NCI-H345 treated with DMSO at 0.1 percent for 48 hours (cell line): ENCODE measurements around the gene CCDC85B.

Experiments
- DNase-seq: peaks from one replicate; lab custom pipeline; 2025; ENCODE audit not compliant: unreplicated experiment; lab: John Stamatoyannopoulos, UW

Gene CCDC85B

DNA sequence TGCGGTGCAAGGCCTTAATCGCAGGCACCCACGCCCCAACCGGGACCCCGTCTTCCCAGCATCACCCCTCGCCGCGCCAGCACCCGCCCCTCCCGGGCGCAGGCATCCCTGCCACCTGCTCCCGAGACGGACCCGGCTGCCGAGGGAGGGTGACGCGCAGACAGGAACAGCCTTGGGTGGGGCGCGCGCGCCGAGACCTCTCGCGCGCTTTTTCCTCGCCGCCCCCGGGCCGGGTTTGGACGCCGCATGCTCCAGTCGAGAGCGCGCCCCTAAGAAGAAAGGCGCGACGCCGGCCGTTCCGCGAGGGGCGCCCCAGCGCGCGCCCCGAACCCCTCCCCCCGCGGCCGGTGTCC, 33.0 kb upstream of the CCDC85B start:
- DNase-seq, result peak; percentile 11

- DNase-seq, result peak; percentile 97
Measured at GRCh38 chr11:65857853-65858680, 32.4 kb upstream of the CCDC85B start, which contains the start of gene CFL1. CFL1 (minus strand) TSS chr11:65858180; CDS start chr11:65858099, 81 bp downstream.

DNA sequence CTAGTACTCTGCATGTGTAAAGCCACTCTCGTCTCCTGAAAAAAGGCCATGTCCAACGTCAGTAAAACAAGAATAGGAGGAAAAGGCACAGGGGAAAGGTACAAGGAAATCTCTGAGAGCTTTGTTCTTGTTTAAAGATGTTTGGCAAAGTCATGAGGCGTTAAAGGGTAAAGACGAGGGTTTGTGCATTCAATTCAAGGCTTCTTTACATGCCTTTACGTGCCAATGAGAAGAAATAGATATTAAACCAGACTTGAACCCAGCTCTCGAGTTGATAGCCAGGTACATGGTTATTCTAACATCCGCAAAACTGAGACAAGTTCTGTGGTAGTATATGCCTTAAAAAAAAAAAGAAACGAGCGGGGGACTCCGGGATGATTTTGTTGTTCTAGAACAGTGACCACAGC, 31.8 kb upstream of the CCDC85B start:
- peak; percentile 51 for DNase-seq

DNA sequence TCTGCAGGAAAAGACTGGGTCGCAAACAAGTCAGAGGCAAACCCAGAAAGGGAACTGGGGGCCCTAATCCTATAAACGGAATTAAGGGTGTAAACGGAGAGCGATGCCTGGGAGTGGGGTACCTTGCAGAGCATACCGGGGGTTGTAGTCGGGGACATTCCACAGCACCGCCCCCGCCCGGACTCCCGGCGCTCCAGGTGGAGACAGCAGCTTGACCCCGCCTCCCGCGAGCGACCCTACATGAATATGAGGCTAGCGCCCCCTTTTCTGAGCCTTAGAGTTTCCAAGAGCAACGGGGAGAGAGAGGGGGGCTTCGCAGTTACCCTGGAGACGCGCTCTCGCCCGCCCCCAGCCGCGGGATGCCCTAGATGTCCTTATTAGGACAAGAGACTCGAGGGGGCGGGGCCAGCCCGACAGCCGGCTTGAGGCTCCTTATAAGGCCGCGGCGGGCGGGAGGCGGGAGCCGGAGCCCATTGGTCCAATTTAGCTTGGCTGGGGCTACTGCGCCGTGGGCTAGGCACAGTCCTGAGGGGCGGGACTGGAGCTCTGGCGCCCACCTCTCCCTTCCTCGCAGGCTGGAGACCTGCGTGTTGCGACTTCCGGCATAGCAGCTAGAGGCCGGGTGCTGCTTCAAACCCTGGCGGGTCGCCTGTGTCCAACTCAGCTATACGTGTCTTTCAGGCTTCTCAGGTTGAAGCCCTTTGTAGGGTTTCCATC, 31.2 kb upstream of the CCDC85B start:
- peak; percentile 96 for DNase-seq

DNA sequence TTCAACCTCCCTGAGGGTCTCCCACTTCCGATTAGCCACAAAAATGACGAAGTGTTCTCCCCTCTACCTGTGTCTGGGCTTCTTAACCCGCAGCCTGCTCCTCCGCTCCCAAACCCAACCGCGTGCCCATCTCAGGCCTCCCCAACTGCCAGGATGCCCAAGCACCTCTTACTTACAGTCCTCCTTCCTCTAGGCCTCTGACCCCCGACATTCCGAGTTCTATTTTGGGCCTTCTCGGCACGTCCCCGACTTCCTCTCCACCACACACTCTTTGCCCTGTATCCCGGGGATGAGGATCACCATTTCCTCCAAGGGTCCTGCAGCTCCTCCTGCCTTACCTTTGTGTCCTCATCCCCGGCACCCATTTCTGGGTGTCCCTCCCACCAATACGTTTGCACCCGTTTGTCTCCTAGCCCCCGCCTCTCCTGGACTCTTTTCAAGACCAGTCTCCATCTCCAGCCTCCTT, 30.6 kb upstream of the CCDC85B start:
- DNase-seq, result peak; percentile 70

DNA sequence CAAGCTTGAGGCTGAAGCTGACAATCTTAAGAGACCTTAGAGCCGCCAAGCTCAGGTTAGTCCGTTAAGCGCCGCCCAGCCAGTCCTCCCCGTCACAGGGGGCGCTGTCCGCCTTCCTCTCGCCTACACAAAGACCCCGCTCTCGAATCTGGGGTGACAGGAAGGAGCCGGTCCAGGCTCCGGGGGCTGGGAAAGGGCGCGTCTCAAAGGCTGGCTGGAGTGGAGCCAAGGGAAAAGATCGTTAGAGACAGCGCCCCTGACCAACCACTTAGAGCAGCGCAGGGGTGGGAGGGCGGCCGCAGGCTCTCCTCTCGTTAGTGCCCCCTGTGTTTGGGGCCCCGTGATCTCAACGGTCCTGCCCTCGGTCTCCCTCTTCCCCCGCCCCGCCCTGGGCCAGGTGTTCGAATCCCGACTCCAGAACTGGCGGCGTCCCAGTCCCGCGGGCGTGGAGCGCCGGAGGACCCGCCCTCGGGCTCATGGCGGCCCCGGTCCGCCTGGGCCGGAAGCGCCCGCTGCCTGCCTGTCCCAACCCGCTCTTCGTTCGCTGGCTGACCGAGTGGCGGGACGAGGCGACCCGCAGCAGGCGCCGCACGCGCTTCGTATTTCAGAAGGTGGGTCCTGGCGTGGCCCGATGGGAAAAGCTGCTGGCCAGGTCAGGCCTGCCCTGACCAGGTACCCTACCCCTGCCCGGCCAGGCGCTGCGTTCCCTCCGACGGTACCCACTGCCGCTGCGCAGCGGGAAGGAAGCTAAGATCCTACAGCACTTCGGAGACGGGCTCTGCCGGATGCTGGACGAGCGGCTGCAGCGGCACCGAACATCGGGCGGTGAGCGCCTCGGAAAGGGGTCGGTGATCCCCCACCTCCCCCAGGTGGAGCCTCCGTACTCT, 30.0 kb upstream of the CCDC85B start, which contains the start of gene MUS81:
TSS of gene MUS81 (plus strand) at position 156 of the 887 bp plus-strand sequence. CDS start at position 477, 321 bp downstream.
- peak; percentile 91 for DNase-seq

DNA sequence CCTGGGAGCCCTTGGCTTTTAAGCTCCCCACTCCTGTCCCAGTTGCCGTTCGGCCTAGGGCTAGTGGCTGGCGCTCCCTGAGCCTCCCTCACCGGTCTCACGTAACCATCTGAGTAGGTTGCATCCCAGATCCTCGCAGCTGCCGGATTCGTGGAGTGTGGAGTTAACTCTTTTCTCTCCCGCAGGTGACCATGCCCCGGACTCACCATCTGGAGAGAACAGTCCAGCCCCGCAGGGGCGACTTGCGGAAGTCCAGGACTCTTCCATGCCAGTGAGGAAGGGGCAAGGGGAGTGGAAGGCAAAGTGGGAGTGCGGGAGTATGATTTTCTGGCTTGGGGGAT, 29.3 kb upstream of the CCDC85B start:
- no peak for DNase-seq

DNA sequence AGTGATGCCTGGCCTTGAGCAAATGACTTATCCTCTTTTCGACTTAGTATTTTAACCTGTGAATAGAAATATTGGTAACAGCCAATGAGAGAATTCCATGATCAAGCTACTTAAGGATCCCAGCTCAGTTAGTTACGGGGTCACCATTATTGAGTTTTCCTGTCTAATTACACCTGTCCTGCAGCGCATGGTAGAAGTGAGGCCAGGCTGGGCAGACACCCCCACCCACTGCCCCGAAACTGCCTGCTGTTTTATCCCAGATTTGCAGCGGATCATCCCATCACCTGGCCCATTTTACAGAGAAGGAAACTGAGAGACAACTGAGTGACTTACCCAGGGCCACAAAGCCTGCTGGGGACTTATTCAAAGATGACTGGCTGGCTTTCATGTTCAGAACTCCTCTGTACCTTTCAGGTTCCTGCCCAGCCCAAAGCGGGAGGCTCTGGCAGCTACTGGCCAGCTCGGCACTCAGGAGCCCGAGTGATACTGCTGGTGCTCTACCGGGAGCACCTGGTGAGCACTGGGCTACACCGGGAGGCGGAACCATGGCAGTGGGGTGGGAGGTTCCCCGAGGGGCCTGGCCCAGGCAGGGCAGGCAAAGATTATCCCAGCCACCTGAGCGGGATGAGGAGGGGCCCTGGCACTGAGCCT, 28.8 kb upstream of the CCDC85B start:
- DNase-seq, result no peak

DNA sequence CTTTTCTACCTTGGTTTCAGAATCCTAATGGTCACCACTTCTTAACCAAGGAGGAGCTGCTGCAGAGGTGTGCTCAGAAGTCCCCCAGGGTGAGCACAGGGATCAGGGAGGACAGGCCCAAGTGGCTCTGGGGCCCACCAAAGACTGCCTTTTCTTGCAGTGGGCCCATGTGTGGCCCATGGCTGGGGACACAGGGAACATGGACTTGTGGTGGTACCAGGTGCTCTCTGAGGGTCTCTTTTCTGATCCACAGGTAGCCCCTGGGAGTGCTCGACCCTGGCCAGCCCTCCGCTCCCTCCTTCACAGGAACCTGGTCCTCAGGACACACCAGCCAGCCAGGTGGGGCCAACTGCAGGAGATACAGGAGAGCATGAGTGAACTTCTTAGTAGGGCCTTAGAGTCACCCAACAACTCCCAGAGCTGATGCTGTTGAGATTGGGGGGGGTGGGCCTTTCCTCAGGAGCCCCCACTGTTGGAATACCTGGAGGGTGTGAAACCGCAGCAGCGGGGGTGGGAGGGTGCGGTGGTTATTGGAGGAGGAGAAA, 28.2 kb upstream of the CCDC85B start:
- no peak for DNase-seq

DNA sequence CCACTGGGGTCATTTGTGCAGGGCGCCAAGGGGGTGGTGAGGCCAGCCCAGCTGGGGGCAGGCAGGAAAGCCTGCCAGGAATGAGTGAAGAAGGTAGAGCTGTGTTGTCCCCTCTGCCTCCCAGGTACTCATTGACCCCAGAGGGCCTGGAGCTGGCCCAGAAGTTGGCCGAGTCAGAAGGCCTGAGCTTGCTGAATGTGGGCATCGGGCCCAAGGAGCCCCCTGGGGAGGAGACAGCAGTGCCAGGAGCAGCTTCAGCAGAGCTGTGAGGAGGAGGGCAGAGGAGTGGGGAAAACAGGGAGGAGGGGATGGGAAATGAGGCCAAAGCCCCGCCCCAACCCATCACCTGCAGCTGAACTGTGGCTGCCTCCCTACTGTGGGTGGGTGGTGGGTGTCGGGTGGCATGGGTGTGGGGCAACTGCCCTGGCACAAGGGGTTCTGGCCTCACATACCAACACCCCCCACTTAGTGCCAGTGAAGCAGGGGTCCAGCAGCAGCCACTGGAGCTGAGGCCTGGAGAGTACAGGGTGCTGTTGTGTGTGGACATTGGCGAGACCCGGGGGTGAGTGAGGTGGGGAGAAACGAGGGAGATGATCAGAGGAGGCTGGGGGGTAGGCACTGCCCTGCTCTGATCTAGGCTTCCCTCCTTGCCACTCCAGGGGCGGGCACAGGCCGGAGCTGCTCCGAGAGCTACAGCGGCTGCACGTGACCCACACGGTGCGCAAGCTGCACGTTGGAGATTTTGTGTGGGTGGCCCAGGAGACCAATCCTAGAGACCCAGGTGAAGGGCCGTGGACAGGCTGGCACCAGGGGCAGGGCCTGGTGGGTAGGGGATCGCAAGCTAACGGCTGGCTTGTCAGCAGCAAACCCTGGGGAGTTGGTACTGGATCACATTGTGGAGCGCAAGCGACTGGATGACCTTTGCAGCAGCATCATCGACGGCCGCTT, 27.3 kb upstream of the CCDC85B start:
- DNase-seq, result no peak

GRCh38 chr11:65863889-65864705, 26.4 kb upstream of the CCDC85B start:
- no peak for DNase-seq

DNA sequence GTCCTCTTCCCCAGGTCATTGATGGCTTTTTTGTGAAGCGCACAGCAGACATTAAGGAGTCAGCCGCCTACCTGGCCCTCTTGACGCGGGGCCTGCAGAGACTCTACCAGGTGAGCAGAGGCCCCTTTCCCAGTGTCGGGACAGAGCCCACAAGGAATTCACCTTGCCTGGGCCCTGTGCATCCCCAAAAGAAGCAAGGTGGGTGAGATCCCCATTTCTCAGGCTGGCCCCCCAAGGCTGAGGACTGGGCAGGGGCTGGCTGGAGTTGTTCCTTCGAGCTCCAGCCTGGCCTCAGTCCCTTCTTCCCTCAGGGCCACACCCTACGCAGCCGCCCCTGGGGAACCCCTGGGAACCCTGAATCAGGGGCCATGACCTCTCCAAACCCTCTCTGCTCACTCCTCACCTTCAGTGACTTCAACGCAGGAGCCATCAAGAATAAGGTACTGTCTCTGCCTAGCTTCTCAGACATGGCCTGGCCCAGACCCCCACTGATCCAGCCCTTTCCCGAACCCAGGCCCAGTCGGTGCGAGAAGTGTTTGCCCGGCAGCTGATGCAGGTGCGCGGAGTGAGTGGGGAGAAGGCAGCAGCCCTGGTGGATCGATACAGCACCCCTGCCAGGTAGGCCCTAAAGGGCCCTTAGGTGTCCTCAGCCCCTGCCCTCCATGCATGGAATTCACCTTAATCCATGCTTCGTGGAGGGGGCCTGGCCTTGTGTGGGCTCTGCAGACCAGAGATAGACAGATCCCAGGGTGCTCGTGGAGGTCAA, 25.6 kb upstream of the CCDC85B start:
- no peak for DNase-seq

GRCh38 chr11:65865550-65866172, 24.8 kb upstream of the CCDC85B start:
- no peak for DNase-seq

GRCh38 chr11:65866509-65867283, 23.8 kb upstream of the CCDC85B start:
- no peak for DNase-seq

DNA sequence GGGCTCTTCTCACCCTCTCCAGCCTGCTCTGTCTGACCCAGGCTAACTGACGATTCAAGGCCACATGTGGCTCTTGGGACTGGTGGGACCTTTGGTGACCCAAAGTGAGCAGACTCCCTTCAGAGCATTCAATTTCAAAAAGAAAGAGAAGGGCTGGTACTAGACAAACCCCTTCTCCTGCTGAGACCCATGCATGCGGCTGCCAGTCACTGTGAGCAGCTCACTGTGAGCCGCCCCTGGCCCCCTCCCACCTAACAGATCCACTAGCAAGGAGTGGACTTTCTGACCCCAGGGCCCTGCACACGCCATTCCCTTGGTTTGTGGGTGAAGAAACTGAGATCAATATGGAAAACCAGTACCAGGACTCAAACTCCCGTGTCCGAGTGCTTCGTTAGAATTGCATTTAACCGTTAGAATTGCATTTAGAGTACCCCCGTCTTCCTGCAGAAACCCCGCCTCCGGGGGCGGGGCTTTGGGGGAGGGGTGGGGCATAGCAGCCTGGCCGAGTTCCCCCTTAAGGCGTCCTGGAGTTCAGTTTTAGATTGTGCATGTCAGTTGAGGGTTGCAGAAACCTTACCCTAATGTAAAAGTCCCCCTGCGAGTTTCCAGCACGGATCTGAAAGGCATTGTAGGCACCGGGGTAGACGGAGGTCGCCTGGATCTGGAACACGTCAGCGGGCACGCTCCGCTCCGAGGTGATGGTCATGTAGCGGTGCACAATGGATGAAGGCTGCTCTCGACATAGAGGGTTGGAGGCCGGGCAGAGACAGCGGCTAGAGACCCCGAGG, 23.0 kb upstream of the CCDC85B start:
- no peak for DNase-seq
